Measurements from ENCODE around the gene HGF.

- TF ChIP-seq CTCF (IDR thresholded peaks at IDR 0.05) (no peak), EP300 (IDR thresholded peaks at IDR 0.05) (no peak), POLR2A (IDR thresholded peaks at IDR 0.05) (no peak)
Measured at GRCh38 chr7:81691199-81691821, 78.5 kb downstream of the HGF start.

All from stomach (tissue), 4 donors.